Trophoblast cell (in vitro differentiated cells and primary cell): ENCODE data around the gene IDE.
"Not testable (repeated sequence)": the region's sequence is repeated elsewhere in the genome, so short reads cannot be mapped to it uniquely, and the experiment has no call there.

Experiments used
- DNase-seq, 2 donors: peaks; one replicate each; pipeline ENCODE4 v3.0.0-alpha.2; 2016
- H2AFZ ChIP-seq: 2 replicates; pipeline ENCODE4 v1.6.1; 2013; ENCODE audit warnings: low read length, moderate library complexity, mild to moderate bottlenecking; ENCODE audit not compliant: insufficient read depth, poor library complexity
- H2AK5ac ChIP-seq: 2 replicates; pipeline ENCODE4 v1.6.1; 2013; ENCODE audit warnings: mild to moderate bottlenecking, low read length
- H2BK120ac ChIP-seq: 2 replicates; pipeline ENCODE4 v1.6.1; 2013; ENCODE audit warnings: low read length, mild to moderate bottlenecking, moderate library complexity; ENCODE audit not compliant: insufficient read depth, poor library complexity
- H2BK12ac ChIP-seq: 2 replicates; pipeline ENCODE4 v1.6.1; 2013; ENCODE audit warnings: mild to moderate bottlenecking, low read length, moderate library complexity
- H2BK5ac ChIP-seq: 2 replicates; pipeline ENCODE4 v1.6.1; 2013; ENCODE audit warnings: low read length, low read depth, moderate library complexity, mild to moderate bottlenecking; ENCODE audit not compliant: poor library complexity
- H3K14ac ChIP-seq: 2 replicates; pipeline ENCODE4 v1.6.1; 2013; ENCODE audit warnings: mild to moderate bottlenecking, low read length
- H3K18ac ChIP-seq: 2 replicates; pipeline ENCODE4 v1.6.1; 2013; ENCODE audit warnings: mild to moderate bottlenecking, low read length
- H3K23ac ChIP-seq: 2 replicates; pipeline ENCODE4 v1.6.1; 2013; ENCODE audit warnings: low read length
- H3K27ac ChIP-seq: 2 replicates; pipeline ENCODE4 v1.5.1; 2013; ENCODE audit warnings: low read depth, mild to moderate bottlenecking, inconsistent platforms, low read length, moderate library complexity
- H3K27me3 ChIP-seq: 2 replicates; pipeline ENCODE4 v1.6.1; 2013; ENCODE audit warnings: inconsistent platforms, mild to moderate bottlenecking, low read length, moderate library complexity; ENCODE audit not compliant: insufficient read depth
- H3K36me3 ChIP-seq, 2 experiments: 1 replicate in 1 of 2; 2 replicates in 1 of 2; pipeline ENCODE4 v1.6.1; 2013; ENCODE audit warnings: low read length in 2 of 2, mild to moderate bottlenecking in 2 of 2, moderate library complexity in 1 of 2; ENCODE audit not compliant: insufficient read depth in 2 of 2, control insufficient read depth in 1 of 2
- H3K4ac ChIP-seq: 2 replicates; pipeline ENCODE4 v1.6.1; 2013; ENCODE audit warnings: low read depth, mild to moderate bottlenecking, low read length, moderate library complexity
- H3K4me1 ChIP-seq, 2 experiments: 1 replicate in 1 of 2; 2 replicates in 1 of 2; pipeline ENCODE4 v1.6.1; 2013; ENCODE audit warnings: low read length in 2 of 2, mild to moderate bottlenecking in 2 of 2, moderate library complexity in 1 of 2; ENCODE audit not compliant: insufficient read depth in 2 of 2, control insufficient read depth in 1 of 2
- H3K4me2 ChIP-seq: 2 replicates; pipeline ENCODE4 v1.6.1; 2013; ENCODE audit warnings: inconsistent platforms, mild to moderate bottlenecking, low read length, moderate library complexity
- H3K4me3 ChIP-seq: 2 replicates; pipeline ENCODE4 v1.5.1; 2013; ENCODE audit warnings: mild to moderate bottlenecking, low read depth, low read length, inconsistent platforms
- H3K79me1 ChIP-seq: one replicate; pipeline ENCODE4 v1.6.1; 2013; ENCODE audit warnings: low read length
- H3K79me2 ChIP-seq: 2 replicates; pipeline ENCODE4 v1.6.1; 2013; ENCODE audit warnings: low read length, mild to moderate bottlenecking; ENCODE audit not compliant: control insufficient read depth, insufficient read depth, poor library complexity
- H3K9ac ChIP-seq: 2 replicates; pipeline ENCODE4 v1.6.1; 2013; ENCODE audit warnings: mild to moderate bottlenecking, low read length
- H3K9me3 ChIP-seq: 2 replicates; pipeline ENCODE4 v1.6.1; 2013; ENCODE audit warnings: low read depth, mild to moderate bottlenecking, control low read depth, inconsistent platforms, low read length; ENCODE audit not compliant: insufficient read depth
- H4K12ac ChIP-seq: 2 replicates; pipeline ENCODE4 v1.6.1; 2013; ENCODE audit warnings: low read depth, mild to moderate bottlenecking, low read length, moderate library complexity
- H4K8ac ChIP-seq: 2 replicates; pipeline ENCODE4 v1.6.1; 2013; ENCODE audit warnings: low read depth, mild to moderate bottlenecking, low read length, moderate library complexity
- H4K91ac ChIP-seq: one replicate; pipeline ENCODE4 v1.6.1; 2013; ENCODE audit warnings: low read depth, mild to moderate bottlenecking, low read length, moderate library complexity
- WGBS: extraction: QIAGEN DNeasy Blood & Tissue Kit; methylation state at CpG from one replicate; pipeline ENCODE4 v1.1.7; 2013; ENCODE audit warnings: missing lambda C conversion rate; ENCODE audit not compliant: insufficient read length, insufficient coverage; ENCODE audit errors: extremely low coverage; 5-methylcytosine and 5-hydroxymethylcytosine counted together

Gene IDE

DNA sequence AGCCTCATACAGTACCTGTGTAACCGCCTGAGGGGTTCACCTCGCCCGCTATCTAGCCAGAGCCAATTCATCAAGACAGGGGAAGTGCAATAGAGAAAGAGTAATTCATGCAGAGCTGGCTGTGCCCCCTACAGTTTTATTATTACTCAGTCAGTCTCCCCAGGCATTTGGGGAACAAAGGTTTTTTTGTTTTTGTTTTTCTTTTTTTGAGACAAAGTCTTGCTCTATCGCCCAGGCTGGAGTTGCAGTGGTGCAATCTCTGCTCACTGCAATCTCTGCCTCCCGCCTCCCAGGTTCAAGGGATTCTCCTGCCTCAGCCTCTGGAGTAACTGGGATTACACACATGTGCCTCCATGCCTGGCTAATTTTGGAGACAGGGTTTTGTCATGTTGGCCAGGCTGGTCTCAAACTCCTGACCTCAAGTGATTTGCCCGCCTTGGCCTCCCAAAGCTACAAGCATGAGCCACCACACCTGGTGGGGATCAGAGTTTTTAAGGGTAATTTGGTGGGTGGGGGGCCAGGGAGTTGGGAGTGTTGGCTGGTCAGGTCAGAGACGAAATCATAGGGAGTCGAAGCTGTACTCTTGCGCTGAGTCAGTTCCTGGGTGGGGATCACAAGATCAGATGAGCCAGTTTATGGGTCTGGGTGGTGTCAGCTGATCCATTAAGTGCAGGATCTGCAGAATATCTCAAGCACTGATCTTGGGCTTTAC is 166.4 kb downstream of the IDE start:
- no peak overlapping the region for H2AFZ ChIP-seq
- no peaks in the 10 kb centered on the region for H3K9me3 ChIP-seq
- H4K91ac ChIP-seq, result peak overlapping the region; percentile 74
- no peak overlapping the region for H3K4me2 ChIP-seq
- peaks cover 19 to 21% of the 10 kb centered on the region in 2 experiments for H3K4me1 ChIP-seq
- H3K79me1 ChIP-seq, result peaks cover 12% of the 10 kb centered on the region
- H3K27me3 ChIP-seq, result no peaks in the 10 kb centered on the region
- H2BK12ac ChIP-seq, result peak overlapping the region; percentile 62
- no CpG with 5 or more reads among the region's 9 CpGs for WGBS
- no peak overlapping the region for H3K23ac ChIP-seq
- no peak overlapping the region for H3K4me3 ChIP-seq
- H3K79me2 ChIP-seq, result no peaks in the 10 kb centered on the region
- H3K27ac ChIP-seq, result peak overlapping the region; percentile 77
- DNase-seq, result peak in 1 of 2 donors; percentile 14
- H3K4ac ChIP-seq, result no peak overlapping the region
- no peak overlapping the region for H4K12ac ChIP-seq
- H4K8ac ChIP-seq, result peak overlapping the region; percentile 49
- no peak overlapping the region for H3K9ac ChIP-seq
- H3K36me3 ChIP-seq, result no peaks in the 10 kb centered on the region
- peak overlapping the region; percentile 36 for H2BK5ac ChIP-seq
- H3K18ac ChIP-seq, result no peak overlapping the region
- peak overlapping the region; percentile 52 for H3K14ac ChIP-seq
- H2BK120ac ChIP-seq, result peak overlapping the region; percentile 68
- no peak overlapping the region for H2AK5ac ChIP-seq

DNA sequence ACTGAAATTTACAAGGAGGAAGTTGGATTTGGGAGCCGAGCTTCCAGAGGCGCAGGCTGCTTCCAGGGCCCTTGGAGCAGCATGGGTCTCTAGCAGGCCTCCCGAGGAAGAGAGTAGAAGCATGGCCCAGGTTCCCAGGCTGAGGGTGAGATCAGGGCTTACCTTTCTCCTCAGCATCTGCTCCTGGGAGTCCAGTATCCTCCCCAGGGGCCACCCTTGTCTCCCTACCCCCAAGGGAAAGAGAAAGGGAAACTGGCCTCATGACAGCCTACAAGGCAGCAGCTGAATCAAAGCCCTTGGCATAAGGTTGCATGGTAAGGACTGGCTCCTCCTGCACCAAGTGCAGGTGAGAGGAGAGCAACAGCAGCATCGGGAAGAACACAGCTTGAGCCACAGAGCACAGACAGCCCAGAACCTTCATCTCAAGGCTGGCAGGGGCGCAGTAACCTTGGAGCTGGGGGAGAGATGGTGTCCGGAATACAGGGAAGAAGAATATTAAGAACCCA is 168.4 kb downstream of the IDE start:
- no peak overlapping the region for H2AK5ac ChIP-seq
- H3K23ac ChIP-seq, result no peak overlapping the region
- no peak overlapping the region for H3K27ac ChIP-seq
- no peak overlapping the region for H3K4me3 ChIP-seq
- peak overlapping the region; percentile 31 for H4K8ac ChIP-seq
- H3K18ac ChIP-seq, result no peak overlapping the region
- H2AFZ ChIP-seq, result no peak overlapping the region
- no peaks in the 10 kb centered on the region for H3K79me2 ChIP-seq
- no peak overlapping the region for H3K4ac ChIP-seq
- DNase-seq, result no peak
- no peak overlapping the region for H3K9ac ChIP-seq
- H2BK120ac ChIP-seq, result no peak overlapping the region
- H3K9me3 ChIP-seq, result no peaks in the 10 kb centered on the region
- H3K4me2 ChIP-seq, result no peak overlapping the region
- H3K27me3 ChIP-seq, result no peaks in the 10 kb centered on the region
- no peak overlapping the region for H2BK5ac ChIP-seq
- no CpG with 5 or more reads among the region's 6 CpGs for WGBS
- H3K36me3 ChIP-seq, result no peaks in the 10 kb centered on the region
- peaks cover 17 to 19% of the 10 kb centered on the region in 2 experiments for H3K4me1 ChIP-seq
- H2BK12ac ChIP-seq, result peak overlapping the region; percentile 78
- H3K14ac ChIP-seq, result no peak overlapping the region
- peaks cover 11% of the 10 kb centered on the region for H3K79me1 ChIP-seq
- peak overlapping the region; percentile 76 for H4K91ac ChIP-seq
- no peak overlapping the region for H4K12ac ChIP-seq

DNA sequence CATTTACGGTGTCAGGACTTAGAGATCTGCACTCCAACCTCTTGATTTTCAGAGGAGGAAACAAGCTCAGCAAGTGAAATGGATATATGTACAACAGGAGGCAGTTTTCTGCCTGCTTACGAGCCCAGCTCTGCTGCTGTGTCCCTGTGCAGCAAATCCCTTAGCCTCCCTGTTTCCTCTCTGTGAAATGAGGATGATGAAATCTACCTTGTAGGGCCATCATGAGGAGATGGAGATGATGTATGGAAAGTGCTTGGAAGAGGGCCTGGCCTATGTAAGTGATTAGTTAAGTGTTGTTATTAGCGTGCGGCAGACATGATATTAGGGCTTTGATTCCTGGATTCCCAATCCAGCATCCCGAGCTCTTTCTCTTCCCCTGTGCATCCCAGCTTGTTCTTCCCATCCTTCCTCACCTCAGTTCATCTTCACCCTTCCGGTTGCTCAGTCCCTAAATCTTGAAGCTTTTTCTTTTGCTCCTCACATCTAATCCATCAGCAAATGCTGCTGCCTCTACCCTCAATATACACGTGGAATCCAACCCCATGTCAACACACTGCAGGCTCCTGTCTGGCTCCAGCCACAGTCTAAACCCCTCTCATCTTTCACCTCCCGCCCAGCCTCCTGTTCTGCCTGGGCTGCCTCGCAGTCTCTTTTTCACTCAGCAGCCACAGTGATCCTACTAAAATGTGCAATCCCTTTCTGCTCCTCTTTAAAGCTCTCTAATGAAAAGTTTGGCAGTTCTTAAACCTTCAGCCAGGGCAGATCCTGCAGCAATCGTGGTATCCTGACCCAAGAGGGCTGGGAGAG is 169.1 kb downstream of the IDE start:
- Histone ChIP-seq H3K4me1 (peaks cover 12 to 15% of the 10 kb centered on the region in 2 experiments), H3K27ac (no peak overlapping the region), H3K9ac (no peak overlapping the region), H2BK5ac (no peak overlapping the region), H3K9me3 (no peaks in the 10 kb centered on the region), H2BK120ac (no peak overlapping the region), H3K23ac (no peak overlapping the region), H3K14ac (no peak overlapping the region), H2BK12ac (peak overlapping the region; percentile 78), H3K79me2 (no peaks in the 10 kb centered on the region), H4K8ac (no peak overlapping the region), H3K4ac (no peak overlapping the region), H3K4me2 (no peak overlapping the region), H3K79me1 (peaks cover 9% of the 10 kb centered on the region), H3K36me3 (no peaks in the 10 kb centered on the region), H3K4me3 (no peak overlapping the region), H2AFZ (no peak overlapping the region), H3K27me3 (no peaks in the 10 kb centered on the region), H3K18ac (no peak overlapping the region), H2AK5ac (no peak overlapping the region), H4K12ac (no peak overlapping the region), H4K91ac (peak overlapping the region; percentile 76)
- DNase-seq, result no peak
- no CpG with 5 or more reads among the region's 10 CpGs for WGBS

DNA sequence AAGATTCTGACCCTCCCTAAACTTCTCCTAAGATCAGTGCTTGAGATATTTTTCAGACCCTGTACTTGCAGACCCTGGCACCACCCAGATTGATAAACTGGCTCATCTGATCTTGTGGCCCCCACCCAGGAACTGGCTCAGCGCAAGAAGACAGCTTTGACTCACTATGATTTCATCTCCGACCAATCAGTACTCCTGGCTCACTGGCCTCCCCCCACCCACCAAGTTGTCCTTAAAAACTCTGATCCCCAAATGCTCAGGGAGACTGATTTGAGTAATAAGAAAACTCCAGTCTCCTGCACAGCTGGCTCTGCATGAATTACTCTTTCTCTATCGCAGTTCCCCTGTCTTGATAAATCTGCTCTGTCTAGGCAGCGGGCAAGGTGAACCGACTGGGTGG is 171.7 kb downstream of the IDE start:
- not testable (repeated sequence) for H2AK5ac ChIP-seq, H3K36me3 ChIP-seq, H3K27me3 ChIP-seq, H3K14ac ChIP-seq, H3K79me2 ChIP-seq, DNase-seq, H3K4ac ChIP-seq, H3K4me2 ChIP-seq, H3K18ac ChIP-seq, H2AFZ ChIP-seq, H3K27ac ChIP-seq, H3K79me1 ChIP-seq, H3K4me1 ChIP-seq, H2BK5ac ChIP-seq, H3K23ac ChIP-seq, H2BK120ac ChIP-seq, H3K4me3 ChIP-seq, H2BK12ac ChIP-seq, H4K12ac ChIP-seq, H4K8ac ChIP-seq, H3K9ac ChIP-seq, H3K9me3 ChIP-seq, H4K91ac ChIP-seq
- no CpG with 5 or more reads among the region's 5 CpGs for WGBS
